GM19025 (cell line): ENCODE data around the gene CCDC169.
"Not testable (repeated sequence)": the region's sequence is repeated elsewhere in the genome, so short reads cannot be mapped to it uniquely, and the experiment has no call there.

Experiments
- ATAC-seq: cut with Tn5 transposase; IDR thresholded peaks from one replicate; pipeline ENCODE4 v1.9.1; 2021; ENCODE audit warnings: mild to moderate bottlenecking, low read depth, moderate library complexity; ENCODE audit not compliant: unreplicated experiment

Gene CCDC169

DNA sequence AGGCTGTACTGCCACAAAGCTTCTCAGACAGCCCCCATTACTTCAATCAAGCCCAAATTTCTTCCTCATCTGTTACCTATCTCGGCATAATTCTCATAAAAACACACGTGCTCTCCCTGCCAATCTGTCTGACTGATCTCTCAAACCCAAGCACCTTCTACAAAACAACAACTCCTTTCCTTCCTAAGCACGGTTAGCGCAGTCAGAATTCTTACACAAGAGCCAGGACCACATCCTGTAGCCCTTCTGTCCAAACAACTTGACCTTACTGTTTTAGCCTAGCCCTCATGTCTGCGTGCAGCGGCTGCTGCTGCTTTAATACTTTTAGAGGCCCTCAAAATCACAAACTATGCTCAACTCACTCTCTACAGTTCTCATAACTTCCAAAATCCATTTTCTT lies 22.2 kb upstream of the CCDC169 start:
- not testable (repeated sequence) for ATAC-seq

DNA sequence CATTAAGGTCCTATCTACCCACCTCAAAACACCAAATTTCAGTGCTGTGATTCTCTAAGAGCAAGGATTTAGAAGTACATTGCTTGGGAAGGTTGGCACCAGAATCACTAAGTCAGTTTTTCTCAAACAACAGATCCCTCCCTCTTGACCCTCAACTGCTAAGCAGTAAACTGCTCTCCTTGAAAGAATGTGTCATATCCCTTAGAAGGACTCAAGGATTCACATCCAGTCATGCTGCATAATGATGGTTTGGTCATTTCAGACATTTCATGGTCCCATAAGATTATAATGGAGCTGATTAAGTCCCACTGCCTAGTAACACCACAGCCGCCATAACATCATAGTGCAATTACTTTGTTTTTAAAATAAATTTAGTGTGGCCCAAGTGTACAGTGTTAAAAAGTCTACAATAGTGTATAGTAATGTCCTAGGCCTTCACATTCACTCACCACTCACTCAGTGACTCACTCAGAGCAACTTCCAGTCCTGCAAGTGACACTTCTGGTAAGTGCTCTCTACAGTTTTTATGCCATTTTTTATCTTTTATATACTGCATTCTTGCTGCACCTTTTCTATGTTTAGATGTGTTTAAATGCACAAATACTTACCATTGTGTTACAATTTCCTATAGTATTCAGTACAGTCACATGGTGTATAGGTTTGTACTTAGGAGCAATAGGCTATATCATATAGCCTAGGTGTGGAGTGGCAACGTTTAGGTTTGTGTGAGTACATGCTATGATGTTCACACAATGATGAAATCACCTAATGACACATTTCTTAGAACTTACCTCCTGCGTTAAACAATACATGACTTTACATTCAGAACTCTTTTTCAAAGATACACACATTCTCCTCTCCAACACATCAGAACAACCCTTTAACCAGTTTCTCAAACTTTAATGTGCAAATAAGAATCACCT lies 15.7 kb upstream of the CCDC169 start:
- no peak for ATAC-seq

GRCh38 chr13:36310417-36311108 lies 12.9 kb upstream of the CCDC169 start:
- ATAC-seq = peak; percentile 62

- no peak for ATAC-seq
Measured at GRCh38 chr13:36302289-36302688, 4.7 kb upstream of the CCDC169 start.

DNA sequence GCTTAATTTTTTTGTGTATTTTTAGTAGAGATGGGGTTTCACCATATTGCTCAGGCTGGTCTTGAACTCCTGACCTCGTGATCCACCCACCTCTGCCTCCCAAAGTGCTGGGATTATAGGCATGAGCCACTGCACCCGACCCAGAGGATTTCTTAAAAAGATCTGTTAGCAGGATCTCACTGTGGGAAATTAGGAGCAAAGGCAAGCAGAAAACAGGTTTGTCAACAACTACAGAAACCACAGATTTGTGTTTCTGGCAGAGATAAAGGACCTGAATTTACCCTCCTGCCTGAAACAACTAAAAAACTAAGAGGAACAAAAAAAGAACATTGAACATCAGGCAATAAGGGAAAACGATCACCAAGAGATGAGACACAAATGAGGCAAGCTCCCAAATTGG lies 1.9 kb upstream of the CCDC169 start:
- not testable (repeated sequence) for ATAC-seq

DNA sequence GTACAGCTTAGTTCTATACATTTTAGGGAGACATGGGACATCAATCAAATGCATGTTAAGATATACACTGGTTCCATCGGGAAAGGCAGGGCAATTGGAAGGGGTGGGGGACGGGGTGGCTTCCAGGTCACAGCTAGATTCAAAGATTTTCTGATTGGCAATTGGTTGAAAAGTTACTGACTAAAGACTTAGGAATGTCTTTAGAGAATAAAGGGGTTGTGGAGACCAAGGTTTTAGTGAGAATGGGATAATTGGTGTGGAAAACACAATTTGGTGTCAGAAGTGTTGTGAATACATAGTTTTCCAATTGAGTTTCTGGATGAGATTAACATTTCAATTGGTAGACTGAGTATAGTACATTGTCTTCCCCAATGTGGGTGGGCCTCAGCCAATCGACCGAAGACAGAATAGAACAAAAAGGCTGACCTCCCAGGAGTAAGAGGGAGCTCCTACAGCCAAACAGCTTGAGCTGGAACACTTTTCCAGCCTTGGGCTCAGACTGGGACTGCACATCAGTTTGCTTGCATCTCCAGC lies 988 bp upstream of the CCDC169 start:
- ATAC-seq = no peak

- ATAC-seq = no peak
Measured at GRCh38 chr13:36294096-36294495, 3.5 kb downstream of the CCDC169 start.

DNA sequence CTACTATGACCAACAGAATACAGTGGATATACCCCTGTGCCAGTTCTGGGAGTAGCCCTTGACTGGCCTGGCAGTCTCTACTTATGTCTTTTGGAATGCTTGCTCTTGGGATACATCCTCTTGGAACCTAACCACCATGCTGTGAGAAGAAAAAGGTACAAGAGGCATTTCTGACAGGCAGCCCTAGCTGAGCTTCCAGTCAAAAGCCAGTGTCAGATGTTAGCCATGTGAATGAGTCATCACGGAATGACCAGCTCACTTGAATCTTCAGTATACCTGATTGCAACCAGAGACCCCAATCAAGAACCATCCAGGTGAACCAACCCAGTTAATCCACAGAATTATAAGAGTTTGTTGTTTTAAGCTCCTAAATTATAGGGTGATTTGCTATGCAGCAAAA lies 4.1 kb downstream of the CCDC169 start:
- ATAC-seq = no peak

GRCh38 chr13:36288794-36289391 lies 8.7 kb downstream of the CCDC169 start:
- no peak for ATAC-seq

- no peak for ATAC-seq
Measured at GRCh38 chr13:36286006-36286405, 11.6 kb downstream of the CCDC169 start.

DNA sequence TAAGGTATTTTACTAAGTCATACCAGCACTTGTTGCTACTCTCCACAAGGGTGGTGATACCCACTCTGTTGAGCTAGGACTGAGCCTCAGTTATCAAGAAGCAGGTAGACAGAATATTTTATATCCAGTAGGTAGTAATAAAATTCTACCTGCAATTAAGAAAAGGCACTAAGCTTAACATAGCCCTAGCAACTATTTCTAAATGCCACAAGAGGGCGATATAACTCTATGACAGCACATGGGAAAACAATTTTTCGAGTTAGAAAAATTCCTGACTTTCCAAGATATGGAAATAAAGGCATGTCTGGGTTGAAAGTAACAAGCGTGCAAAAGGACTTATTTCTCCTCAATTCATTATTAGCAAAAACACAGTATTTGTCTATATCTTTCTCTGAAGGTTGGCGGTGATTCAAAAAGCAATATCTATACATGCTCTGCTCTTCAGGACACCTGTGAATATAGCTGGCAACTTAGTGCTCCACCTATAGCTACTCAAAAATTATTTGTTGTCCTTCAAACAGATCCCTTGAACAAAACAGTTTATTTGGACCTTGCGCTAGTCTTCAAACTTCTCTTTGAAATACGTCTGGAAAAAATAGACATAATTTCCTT lies 14.7 kb downstream of the CCDC169 start:
- no peak for ATAC-seq

DNA sequence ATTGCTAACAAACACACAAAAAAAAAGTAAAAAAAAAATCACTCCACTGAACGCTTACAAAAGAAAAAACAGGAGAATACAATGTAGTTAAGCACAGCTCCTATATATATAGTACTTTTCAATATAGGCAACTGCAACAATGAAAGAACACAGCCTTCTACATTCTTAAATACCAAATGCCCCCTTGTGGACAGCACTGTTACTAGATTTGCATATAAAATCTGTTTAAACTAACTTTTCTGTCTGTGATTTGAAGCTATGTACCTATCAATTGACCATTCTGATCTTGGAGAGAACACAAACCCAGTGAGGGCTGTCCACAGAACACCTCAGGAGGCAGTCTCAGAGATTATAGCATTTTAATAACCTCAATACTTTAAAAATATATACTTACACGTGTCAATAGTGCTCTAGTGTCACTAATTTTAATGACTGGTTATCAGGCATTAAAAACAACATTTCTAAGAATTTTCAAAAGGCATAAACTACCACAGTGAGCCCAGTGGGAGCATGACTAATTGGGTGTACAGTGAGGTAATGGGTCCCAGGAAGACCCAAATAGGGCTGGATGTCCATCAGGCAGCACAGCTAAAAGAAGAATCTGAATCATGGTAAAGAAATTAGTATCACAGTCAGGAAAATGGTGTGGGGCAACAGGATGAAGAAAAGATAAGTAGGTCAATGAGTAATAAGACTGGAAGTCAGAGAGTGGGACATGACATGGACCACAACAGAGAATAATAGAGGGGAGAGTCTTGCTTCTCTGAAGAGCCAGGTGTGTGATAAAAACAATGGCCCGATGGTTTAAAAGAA lies 22.2 kb downstream of the CCDC169 start:
- no peak for ATAC-seq

GRCh38 chr13:36273431-36273830 lies 24.2 kb downstream of the CCDC169 start:
- ATAC-seq = no peak

DNA sequence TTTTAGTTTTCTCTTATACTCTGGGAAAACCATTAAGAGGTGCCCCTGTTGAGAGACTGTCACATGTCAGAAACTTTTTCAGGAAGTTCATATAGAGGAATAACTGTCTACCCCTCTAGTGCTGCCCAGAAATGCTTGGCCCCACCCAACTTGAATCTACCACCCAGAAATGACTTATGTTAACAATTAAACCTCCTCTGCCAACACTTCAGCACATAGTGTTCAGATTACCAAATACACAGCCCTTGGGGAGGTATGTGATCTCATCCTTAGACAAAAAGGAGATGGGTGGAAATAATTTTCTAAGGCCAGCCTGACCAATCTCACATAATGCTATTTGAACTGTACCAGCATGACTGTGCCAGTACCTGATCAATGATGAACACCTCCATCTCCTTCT lies 35.6 kb downstream of the CCDC169 start:
- ATAC-seq = no peak

GRCh38 chr13:36261011-36261410 lies 36.6 kb downstream of the CCDC169 start:
- no peak for ATAC-seq

GRCh38 chr13:36259361-36260137 lies 38.1 kb downstream of the CCDC169 start:
- no peak for ATAC-seq

- no peak for ATAC-seq
Measured at GRCh38 chr13:36258831-36259230, 38.8 kb downstream of the CCDC169 start.

DNA sequence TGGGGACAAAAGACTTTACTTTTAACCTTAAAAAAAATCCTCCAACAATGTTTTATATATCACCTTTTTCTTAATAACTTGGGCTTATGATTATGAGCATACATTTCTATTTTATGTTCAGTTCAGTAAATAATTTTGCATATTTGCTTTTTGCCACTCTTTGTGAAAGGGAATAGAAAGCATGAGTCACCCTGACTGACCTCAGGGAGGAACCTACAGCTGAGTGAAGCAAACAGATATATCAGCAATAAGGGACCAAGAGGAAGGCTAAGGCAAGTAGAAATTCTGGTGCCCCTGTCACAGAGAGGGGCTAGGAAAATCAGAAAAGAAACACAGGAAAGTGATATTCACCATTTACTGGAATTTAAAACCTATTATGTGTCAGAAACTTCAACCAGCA lies 46.1 kb downstream of the CCDC169 start:
- ATAC-seq = no peak

DNA sequence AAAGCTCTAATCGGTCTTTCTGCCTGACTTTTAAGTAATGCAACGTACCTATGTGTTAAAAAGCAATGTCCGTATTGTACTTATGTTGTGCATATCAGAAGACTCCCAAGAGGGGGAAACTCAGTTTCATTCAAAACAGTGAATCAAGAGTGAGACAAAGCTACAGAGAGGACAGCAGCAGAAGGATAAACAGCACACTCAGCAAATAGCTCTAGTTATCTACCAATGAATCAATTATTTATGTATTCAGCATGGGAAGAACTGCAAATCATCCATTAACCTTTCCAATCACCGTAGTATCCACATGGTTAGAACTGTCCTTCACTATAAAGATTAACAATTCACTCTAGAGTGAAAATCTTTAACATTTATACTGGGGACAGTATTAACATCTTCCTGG lies 46.6 kb downstream of the CCDC169 start:
- no peak for ATAC-seq
